Endodermal cell (in vitro differentiated cells): Measurements from ENCODE around the gene EDC4. TPM values are rescaled to one million over a fixed set of nuclear protein-coding genes. Genes with fewer than 3 reads are reported as not detected.

ENCODE experiments used
- DNase-seq: peaks from one replicate; pipeline ENCODE4 v3.0.0-alpha.2; 2017
- H3K27ac ChIP-seq: 2 replicates; pipeline ENCODE4 v1.5.1; 2013; ENCODE audit warnings: mild to moderate bottlenecking, low read depth, low read length, moderate library complexity
- H3K27me3 ChIP-seq: 2 replicates; pipeline ENCODE4 v1.6.1; 2013; ENCODE audit warnings: mild to moderate bottlenecking, low read length, moderate library complexity; ENCODE audit not compliant: insufficient read depth, control insufficient read depth, poor library complexity, severe bottlenecking
- H3K36me3 ChIP-seq: 2 replicates; pipeline ENCODE4 v1.7.0; 2013; ENCODE audit warnings: mild to moderate bottlenecking, low read length, moderate library complexity; ENCODE audit not compliant: control insufficient read depth, insufficient read depth
- H3K4me1 ChIP-seq: one replicate; pipeline ENCODE4 v1.7.0; 2013; ENCODE audit warnings: low read length; ENCODE audit not compliant: control insufficient read depth, insufficient read depth
- H3K4me3 ChIP-seq: 2 replicates; pipeline ENCODE4 v1.5.1; 2013; ENCODE audit warnings: mild to moderate bottlenecking, low read length, moderate library complexity
- H3K9ac ChIP-seq: 2 replicates; pipeline ENCODE4 v1.6.1; 2013; ENCODE audit warnings: mild to moderate bottlenecking, low read length, moderate library complexity; ENCODE audit not compliant: poor library complexity, severe bottlenecking; ENCODE audit errors: extremely low read depth
- H3K9me3 ChIP-seq: 2 replicates; pipeline ENCODE4 v1.6.1; 2013; ENCODE audit warnings: mild to moderate bottlenecking, low read length, moderate library complexity; ENCODE audit not compliant: control insufficient read depth
- H3K27ac Mint-ChIP-seq: 2 replicates; pipeline ENCODE4 v1.8.0; 2020; ENCODE audit warnings: mixed read lengths
- H3K27me3 Mint-ChIP-seq: 2 replicates; pipeline ENCODE4 v1.8.0; 2021; ENCODE audit warnings: mild to moderate bottlenecking, mixed read lengths; ENCODE audit not compliant: insufficient read depth
- H3K36me3 Mint-ChIP-seq: 2 replicates; pipeline ENCODE4 v1.8.0; 2020; ENCODE audit warnings: low read depth, mixed read lengths
- H3K4me1 Mint-ChIP-seq: 2 replicates; pipeline ENCODE4 v1.8.0; 2020; ENCODE audit warnings: mixed read lengths
- H3K4me3 Mint-ChIP-seq: 2 replicates; pipeline ENCODE4 v1.8.0; 2020; ENCODE audit warnings: mild to moderate bottlenecking, moderate library complexity, mixed read lengths
- H3K9me3 Mint-ChIP-seq: 2 replicates; pipeline ENCODE4 v1.8.0; 2020; ENCODE audit warnings: mild to moderate bottlenecking, mixed read lengths
- CTCF ChIP-seq: fragments of 200-600 bp; sonication (generic); conservative IDR thresholded peaks from 2 replicates; pipeline ENCODE4 v1.5.0; 2021; ENCODE audit warnings: antibody characterized with exemption, mild to moderate bottlenecking
- WGBS, 2 experiments: methylation state at CpG; one replicate each; pipeline versions ENCODE4 v1.1.5 to v1.1.7; 2013; ENCODE audit warnings: missing lambda C conversion rate in 2 of 2, mixed read lengths in 1 of 2; ENCODE audit not compliant: insufficient coverage in 1 of 2, insufficient read length in 1 of 2; 5-methylcytosine and 5-hydroxymethylcytosine counted together
- total RNA-seq, 2 donors: library from RNA; stranded (reverse); fragmentation: NEBNext Ultra II Directional in 1 of 2; extraction: Animal tissue kit (Norgen Biotek cat#: 25700) in 1 of 2; gene quantifications; 2 replicates in 1 of 2; 3 replicates in 1 of 2; pipeline ENCODE4 v1.2.1, GENCODE V29; 2021

Gene EDC4
- total RNA-seq, 2 donors from 2014 or later = 69.2 to 74.3 TPM

DNA sequence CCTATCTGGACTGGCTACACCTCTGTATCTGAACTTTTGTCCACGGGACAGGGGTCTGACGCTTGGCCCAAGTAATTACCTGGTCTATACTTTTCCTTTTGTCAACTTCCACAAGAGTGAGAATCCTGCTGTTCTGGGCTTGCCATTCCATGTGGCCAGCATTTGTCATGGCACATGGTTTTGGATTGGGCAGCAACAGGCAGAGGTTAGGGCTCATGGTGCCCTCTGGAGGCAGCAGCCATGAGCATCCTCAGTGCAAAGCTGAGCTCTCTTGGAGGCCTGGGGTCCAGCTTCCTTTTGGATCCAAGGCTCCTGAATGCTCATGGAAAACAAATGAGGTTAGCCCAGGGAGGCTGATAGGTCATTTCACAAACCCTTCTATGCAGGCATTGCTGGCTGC, 7.5 kb upstream of the EDC4 start:
- peaks cover 47% of the 10 kb centered on the region for H3K36me3 Mint-ChIP-seq
- H3K4me1 Mint-ChIP-seq = peaks cover 16% of the 10 kb centered on the region
- no peak overlapping the region for H3K4me3 ChIP-seq
- peak; percentile 71 for TF ChIP-seq CTCF
- no peaks in the 10 kb centered on the region for H3K27me3 ChIP-seq
- peaks cover 89% of the 10 kb centered on the region for H3K36me3 ChIP-seq
- H3K9ac ChIP-seq = no peak overlapping the region
- H3K27ac Mint-ChIP-seq = peak overlapping the region; percentile 42
- peak; percentile 86 for DNase-seq
- WGBS, 2 experiments = 92 to 93% methylated on average over 2 of the region's 2 CpGs
- no peaks in the 10 kb centered on the region for H3K4me1 ChIP-seq
- H3K27me3 Mint-ChIP-seq = no peaks in the 10 kb centered on the region
- no peak overlapping the region for H3K4me3 Mint-ChIP-seq
- H3K9me3 Mint-ChIP-seq = no peaks in the 10 kb centered on the region
- no peak overlapping the region for H3K27ac ChIP-seq
- H3K9me3 ChIP-seq = no peaks in the 10 kb centered on the region

DNA sequence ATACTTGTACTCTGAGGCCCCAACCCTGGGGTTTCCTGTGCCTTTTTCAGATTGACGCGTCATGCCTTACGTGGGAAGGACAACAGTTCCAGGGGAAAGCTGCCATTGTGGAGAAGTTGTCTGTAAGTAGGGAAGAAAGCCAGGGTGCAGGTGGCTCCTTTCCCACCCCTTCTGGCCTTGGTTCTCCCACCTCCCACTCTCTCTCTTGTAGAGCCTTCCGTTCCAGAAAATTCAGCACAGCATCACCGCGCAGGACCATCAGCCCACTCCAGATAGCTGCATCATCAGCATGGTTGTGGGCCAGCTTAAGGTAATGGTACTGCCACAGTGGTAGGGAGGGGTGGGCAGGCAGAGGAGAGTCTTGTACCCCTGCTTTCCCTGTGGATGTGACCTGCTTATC, 4.6 kb upstream of the EDC4 start:
- no peak for DNase-seq
- Histone ChIP-seq H3K9ac (no peak overlapping the region), H3K9me3 (no peaks in the 10 kb centered on the region), H3K4me3 (no peak overlapping the region), H3K36me3 (peaks cover 84% of the 10 kb centered on the region), H3K27ac (no peak overlapping the region), H3K4me1 (no peaks in the 10 kb centered on the region), H3K27me3 (no peaks in the 10 kb centered on the region)
- Mint-ChIP-seq H3K4me3 (no peak overlapping the region), H3K4me1 (peaks cover 13% of the 10 kb centered on the region), H3K27me3 (no peaks in the 10 kb centered on the region), H3K27ac (no peak overlapping the region), H3K9me3 (no peaks in the 10 kb centered on the region), H3K36me3 (peaks cover 43% of the 10 kb centered on the region)
- TF ChIP-seq CTCF = no peak
- WGBS, 2 experiments = 97 to 98% methylated on average over 6 of the region's 6 CpGs

DNA sequence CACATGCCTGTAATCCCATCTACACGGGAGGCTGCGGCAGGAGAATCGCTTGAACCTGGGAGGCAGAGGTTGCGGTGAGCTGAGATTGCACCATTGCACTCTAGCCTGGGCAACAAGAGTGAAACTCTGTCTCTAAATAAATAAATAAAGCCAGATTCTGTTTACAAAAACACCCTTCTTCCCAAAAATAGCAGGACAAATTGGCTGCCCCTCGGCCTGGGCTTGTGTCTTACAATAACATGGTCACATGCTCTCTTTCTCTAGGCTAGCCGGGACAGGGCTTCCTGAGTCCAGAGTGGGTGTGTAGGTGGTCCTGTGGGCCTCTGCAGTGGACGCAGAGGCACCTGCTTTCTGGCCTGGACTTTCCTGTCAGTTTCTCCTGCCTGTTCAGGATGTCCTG, 3.2 kb upstream of the EDC4 start:
- Histone ChIP-seq H3K36me3 (peaks cover 74% of the 10 kb centered on the region), H3K27me3 (no peaks in the 10 kb centered on the region), H3K4me3 (no peak overlapping the region), H3K9ac (no peak overlapping the region), H3K27ac (no peak overlapping the region), H3K4me1 (no peaks in the 10 kb centered on the region), H3K9me3 (no peaks in the 10 kb centered on the region)
- H3K36me3 Mint-ChIP-seq = peaks cover 42% of the 10 kb centered on the region
- H3K9me3 Mint-ChIP-seq = no peaks in the 10 kb centered on the region
- 95% methylated on average over 6 to 7 of the region's 7 CpGs for WGBS, 2 experiments
- DNase-seq = no peak
- no peak overlapping the region for H3K27ac Mint-ChIP-seq
- H3K27me3 Mint-ChIP-seq = no peaks in the 10 kb centered on the region
- peaks cover 17% of the 10 kb centered on the region for H3K4me1 Mint-ChIP-seq
- no peak overlapping the region for H3K4me3 Mint-ChIP-seq
- no peak for TF ChIP-seq CTCF
